Esophagus muscularis mucosa (tissue), 3 donors: Measurements from ENCODE around the gene GRM6.

Experiments
- CTCF ChIP-seq, 3 experiments: fragments of 200-600 bp in 2 of 3; fragments of 450-650 bp in 1 of 3; sonication (generic) in 2 of 3; IDR thresholded peaks; one replicate each; pipeline ENCODE4 v1.5.1; 2017 to 2019; ENCODE audit warnings: antibody characterized with exemption in 3 of 3, mild to moderate bottlenecking in 2 of 3, moderate library complexity in 1 of 3
- POLR2A ChIP-seq: fragments of 450-650 bp; IDR thresholded peaks from one replicate; pipeline ENCODE4 v1.6.1; 2017; ENCODE audit warnings: antibody characterized with exemption, moderate library complexity, mild to moderate bottlenecking, low read depth

DNA sequence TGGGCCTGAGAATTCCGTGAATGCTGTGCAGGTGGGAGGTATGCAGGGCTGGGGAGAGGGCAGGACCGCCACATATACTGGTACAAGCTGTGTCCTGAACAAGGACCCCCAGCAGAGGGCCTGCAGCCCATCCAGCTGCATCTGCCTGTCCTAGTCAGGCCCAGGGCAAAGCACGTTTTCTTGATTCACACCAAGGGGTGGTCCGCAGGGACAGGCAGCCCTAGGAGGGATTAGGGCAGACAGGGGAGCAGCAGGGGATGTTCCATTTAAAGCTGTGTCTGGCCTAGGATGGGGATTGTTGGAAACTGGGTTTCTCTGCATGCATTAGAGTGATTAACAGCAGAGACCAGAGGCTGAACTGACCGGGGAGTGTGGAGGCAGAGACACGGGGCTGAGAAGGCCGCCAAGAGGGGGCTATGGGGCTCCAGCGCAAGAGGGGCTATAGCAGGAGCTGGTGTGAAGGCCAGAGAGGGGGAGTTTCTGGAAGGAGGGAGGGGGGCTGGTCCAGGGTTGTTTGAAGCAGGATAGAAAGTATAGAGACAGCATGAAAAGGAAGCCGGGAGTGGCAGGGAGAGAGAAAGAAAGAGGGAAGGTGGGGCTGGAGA, 2.7 kb downstream of the GRM6 start:
- TF ChIP-seq CTCF (IDR thresholded peaks at IDR 0.05): no peak
- TF ChIP-seq POLR2A: no peak
